ENCODE results near the gene CYB561. TPM values are rescaled to one million over a fixed set of nuclear protein-coding genes. Genes with fewer than 3 reads are reported as not detected.

CYB561 gene
- total RNA-seq, 4 donors from 2014 or later: 41.7 to 74.6 (median 56.4) TPM

GRCh38 chr17:63413128-63413527, 33.0 kb downstream of the CYB561 start:
- intact Hi-C loops (cut with DNase I; ENCODE audit: low total_unique reads): no loop called here
- WGBS, 2 donors: 90 to 93% methylated on average over 3 of the region's 3 CpGs
- no peak for DNase-seq (ENCODE audit: low spot score in 2 of 2)
- no peak overlapping the region for H3K4me3 ChIP-seq (ENCODE audit: low read depth, poor library complexity, severe bottlenecking)
- TF ChIP-seq, protein P1, sequence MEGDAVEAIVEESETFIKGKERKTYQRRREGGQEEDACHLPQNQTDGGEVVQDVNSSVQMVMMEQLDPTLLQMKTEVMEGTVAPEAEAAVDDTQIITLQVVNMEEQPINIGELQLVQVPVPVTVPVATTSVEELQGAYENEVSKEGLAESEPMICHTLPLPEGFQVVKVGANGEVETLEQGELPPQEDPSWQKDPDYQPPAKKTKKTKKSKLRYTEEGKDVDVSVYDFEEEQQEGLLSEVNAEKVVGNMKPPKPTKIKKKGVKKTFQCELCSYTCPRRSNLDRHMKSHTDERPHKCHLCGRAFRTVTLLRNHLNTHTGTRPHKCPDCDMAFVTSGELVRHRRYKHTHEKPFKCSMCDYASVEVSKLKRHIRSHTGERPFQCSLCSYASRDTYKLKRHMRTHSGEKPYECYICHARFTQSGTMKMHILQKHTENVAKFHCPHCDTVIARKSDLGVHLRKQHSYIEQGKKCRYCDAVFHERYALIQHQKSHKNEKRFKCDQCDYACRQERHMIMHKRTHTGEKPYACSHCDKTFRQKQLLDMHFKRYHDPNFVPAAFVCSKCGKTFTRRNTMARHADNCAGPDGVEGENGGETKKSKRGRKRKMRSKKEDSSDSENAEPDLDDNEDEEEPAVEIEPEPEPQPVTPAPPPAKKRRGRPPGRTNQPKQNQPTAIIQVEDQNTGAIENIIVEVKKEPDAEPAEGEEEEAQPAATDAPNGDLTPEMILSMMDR (IDR thresholded peaks at IDR 0.05): no peak
- TF ChIP-seq POLR2A (IDR thresholded peaks at IDR 0.05): no peak

GRCh38 chr17:63412234-63412633, 33.9 kb downstream of the CYB561 start:
- 88 to 89% methylated on average over 6 of the region's 6 CpGs for WGBS, 2 donors
- DNase-seq (ENCODE audit: low spot score in 2 of 2): no peak
- TF ChIP-seq, protein P1 (IDR thresholded peaks at IDR 0.05): no peak
- TF ChIP-seq POLR2A (IDR thresholded peaks at IDR 0.05): no peak
- no peak overlapping the region for H3K4me3 ChIP-seq (ENCODE audit: low read depth, poor library complexity, severe bottlenecking)
- intact Hi-C loops (cut with DNase I; ENCODE audit: low total_unique reads): no loop called here

GRCh38 chr17:63407741-63408330, 38.3 kb downstream of the CYB561 start:
- intact Hi-C loops (cut with DNase I; ENCODE audit: low total_unique reads): no loop called here
- WGBS, 2 donors: 82 to 83% methylated on average over 7 of the region's 7 CpGs
- TF ChIP-seq, protein P1 (IDR thresholded peaks at IDR 0.05): no peak
- TF ChIP-seq POLR2A (IDR thresholded peaks at IDR 0.05): no peak
- no peak for DNase-seq (ENCODE audit: low spot score in 2 of 2)
- no peak overlapping the region for H3K4me3 ChIP-seq (ENCODE audit: low read depth, poor library complexity, severe bottlenecking)

- peak in 1 of 2 donors; percentile 83 for DNase-seq (ENCODE audit: low spot score in 2 of 2)
- no peak overlapping the region for H3K4me3 ChIP-seq (ENCODE audit: low read depth, poor library complexity, severe bottlenecking)
- TF ChIP-seq POLR2A (IDR thresholded peaks at IDR 0.05): no peak
- TF ChIP-seq, protein P1 (IDR thresholded peaks at IDR 0.05): no peak
- intact Hi-C loops (cut with DNase I; ENCODE audit: low total_unique reads): no loop called here
- 26% methylated on average over 4 of the region's 4 CpGs for WGBS, 2 donors
Observed at GRCh38 chr17:63406689-63407330, 39.3 kb downstream of the CYB561 start.

GRCh38 chr17:63405741-63406261, 40.3 kb downstream of the CYB561 start:
- TF ChIP-seq, protein P1 (IDR thresholded peaks at IDR 0.05): no peak
- TF ChIP-seq POLR2A (IDR thresholded peaks at IDR 0.05): no peak
- intact Hi-C loops (cut with DNase I; ENCODE audit: low total_unique reads): no loop called here
- 73 to 78% methylated on average over 6 of the region's 6 CpGs for WGBS, 2 donors
- H3K4me3 ChIP-seq (ENCODE audit: low read depth, poor library complexity, severe bottlenecking): no peak overlapping the region
- no peak for DNase-seq (ENCODE audit: low spot score in 2 of 2)

Measured in lower leg skin (tissue), 4 donors.